Left colon (tissue), 2 donors: Measurements from ENCODE around the gene CRYBG1. TPM values are rescaled to one million over a fixed set of nuclear protein-coding genes. Genes with fewer than 3 reads are reported as not detected.
"Not testable (repeated sequence)": the region's sequence is repeated elsewhere in the genome, so short reads cannot be mapped to it uniquely, and the experiment has no call there.

Experiments
- ATAC-seq: fragments of 200-7000 bp; cut with Tn5 transposase; one replicate; pipeline ENCODE4 v1.9.1; 2020; ENCODE audit warnings: mild to moderate bottlenecking, moderate library complexity
- DNase-seq, 2 donors: peaks; one replicate each; pipeline ENCODE4 v3.0.0-alpha.2; 2020
- intact Hi-C, 2 donors: fragments of 100-400 bp; cut with DNase I in 1 of 2; cut with micrococcal nuclease in 1 of 2; formaldehyde crosslinking; loops; one replicate each; pipeline versions ENCODE4 v1.11.2 to v1.14.0; 2022; cut with DNase I, micrococcal nuclease
- total RNA-seq, 2 donors: library from RNA; stranded (reverse); fragmentation: NEBNext Ultra II Directional; extraction: Animal tissue kit (Norgen Biotek cat#: 25700); gene quantifications; one replicate each; pipeline ENCODE4 v1.2.1, GENCODE V29; 2021
- donor health status: DM: no; HTN: no; CAD: no.
- donor health status: DM: yes; HTN: yes; CAD: no.

The CRYBG1 gene
- total RNA-seq, 2 donors from 2014 or later, result 73.7 to 77.5 TPM

DNA sequence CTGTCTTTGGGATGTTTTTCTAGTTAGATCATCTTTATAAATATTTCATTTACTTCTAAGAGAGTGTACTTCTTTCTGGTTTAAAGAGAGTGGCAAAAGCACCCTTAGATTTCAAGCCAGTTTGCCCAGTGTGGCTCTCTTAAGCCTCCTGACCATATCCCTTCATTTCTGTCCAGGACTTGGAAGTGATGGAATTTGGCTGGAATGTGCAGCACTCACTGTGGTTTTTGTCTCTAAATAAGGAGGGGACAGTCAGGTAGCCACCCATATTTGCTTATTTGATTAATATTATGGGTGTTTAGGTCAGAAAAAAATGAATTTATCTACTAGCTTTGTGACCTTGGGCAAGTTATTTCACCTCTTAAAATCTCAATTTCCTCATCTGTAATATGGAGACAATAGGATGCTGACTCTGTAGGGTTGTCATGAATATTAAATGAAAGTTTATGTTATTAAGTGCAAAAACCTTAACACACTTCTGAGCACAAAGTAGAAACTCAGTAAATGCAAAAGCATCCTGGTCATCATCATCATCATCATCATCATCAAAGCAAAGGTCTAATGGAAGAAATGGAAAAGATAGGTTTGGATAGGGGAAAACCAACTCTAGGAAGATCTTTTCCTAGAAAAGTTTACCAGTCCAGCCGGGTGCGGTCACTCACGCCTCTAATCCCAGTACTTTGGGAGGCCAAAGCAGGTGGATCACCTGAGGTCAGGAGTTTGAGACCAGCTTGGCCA, 3.1 kb downstream of the CRYBG1 start:
- ATAC-seq (no peak), DNase-seq (no peak)
- intact Hi-C loops, result no loop called here

GRCh38 chr6:106369739-106370138, 9.2 kb downstream of the CRYBG1 start:
- intact Hi-C loops, result no loop called here
- ATAC-seq (no peak), DNase-seq (no peak)

- intact Hi-C loops, result no loop called here
- DNase-seq, result no peak
- ATAC-seq, result no peak
Observed at GRCh38 chr6:106370639-106371038, 10.1 kb downstream of the CRYBG1 start.

- DNase-seq, result no peak
- no peak for ATAC-seq
- intact Hi-C loops, result no loop called here
Observed at GRCh38 chr6:106372838-106373501, 12.5 kb downstream of the CRYBG1 start.

- no peak for ATAC-seq
- DNase-seq, result no peak
- intact Hi-C loops, result no loop called here
Observed at GRCh38 chr6:106373502-106374239, 13.2 kb downstream of the CRYBG1 start.

DNA sequence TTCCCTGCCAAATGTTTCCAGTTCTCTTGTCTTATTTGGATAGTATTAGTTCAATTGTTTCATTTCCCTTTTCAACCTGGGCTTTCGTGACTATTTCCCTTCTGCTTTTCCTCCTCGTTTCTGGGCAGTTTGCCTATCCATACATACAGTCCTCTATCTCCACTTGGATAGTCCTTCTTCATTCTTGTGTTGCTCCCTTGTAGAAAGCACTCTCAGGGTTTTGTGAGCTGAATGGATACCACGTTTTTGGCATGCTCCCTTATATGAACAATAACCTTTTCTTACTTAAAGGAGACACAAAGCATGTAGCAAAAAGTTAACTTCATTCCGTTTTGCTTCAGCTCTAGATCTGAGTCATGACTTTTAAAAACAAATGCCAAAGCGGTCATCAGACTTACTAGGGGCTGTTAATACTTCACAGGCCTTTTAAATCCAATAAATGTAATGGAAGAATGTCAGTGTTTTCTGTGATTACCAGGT, 16.6 kb downstream of the CRYBG1 start:
- intact Hi-C loops, result no loop called here
- ATAC-seq (no peak), DNase-seq (no peak)

GRCh38 chr6:106379951-106380350, 19.4 kb downstream of the CRYBG1 start:
- intact Hi-C loops, result no loop called here
- no peak for DNase-seq
- ATAC-seq, result no peak

GRCh38 chr6:106380407-106380806, 19.9 kb downstream of the CRYBG1 start:
- intact Hi-C loops, result no loop called here
- no peak for DNase-seq
- ATAC-seq, result no peak

- intact Hi-C loops, result no loop called here
- DNase-seq (no peak), ATAC-seq (no peak)
Observed at GRCh38 chr6:106381223-106381622, 20.7 kb downstream of the CRYBG1 start.

GRCh38 chr6:106381881-106382280, 21.4 kb downstream of the CRYBG1 start:
- intact Hi-C loops, result no loop called here
- peak in 1 of 2 donors; percentile 24 for DNase-seq
- peak; percentile 97 for ATAC-seq

- no peak for ATAC-seq
- intact Hi-C loops, result no loop called here
Observed at GRCh38 chr6:106383573-106383972, 23.1 kb downstream of the CRYBG1 start.

GRCh38 chr6:106385530-106385929, 25.0 kb downstream of the CRYBG1 start:
- intact Hi-C loops, result no loop called here

More at GRCh38 chr6:106383573-106383972, 23.1 kb downstream of the CRYBG1 start:
- DNase-seq, result no peak

GRCh38 chr6:106387875-106388274, 27.4 kb downstream of the CRYBG1 start:
- intact Hi-C loops, result no loop called here
- DNase-seq, result no peak

More at GRCh38 chr6:106385530-106385929, 25.0 kb downstream of the CRYBG1 start:
- DNase-seq (no peak), ATAC-seq (no peak)

DNA sequence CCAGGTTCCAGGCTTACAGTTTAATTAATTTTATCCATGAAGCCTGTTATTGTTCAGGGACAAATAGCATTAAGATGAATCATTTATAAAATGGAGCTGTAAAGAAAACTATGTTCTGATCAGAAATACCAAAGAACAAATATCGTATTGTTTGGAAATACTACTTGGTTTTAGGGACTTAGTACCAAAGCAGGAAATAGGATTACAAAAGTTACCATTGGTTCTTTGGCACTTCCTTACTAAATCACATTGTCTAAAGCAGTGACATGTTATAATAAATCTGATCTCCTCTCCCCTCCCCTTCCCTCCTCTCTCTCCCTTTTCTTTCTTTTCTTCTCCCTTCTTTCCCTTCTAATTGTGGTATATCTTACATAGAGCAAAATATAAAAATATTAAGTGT, 29.6 kb downstream of the CRYBG1 start:
- intact Hi-C loops, result no loop called here
- DNase-seq (no peak), ATAC-seq (no peak)

More at GRCh38 chr6:106387875-106388274, 27.4 kb downstream of the CRYBG1 start:
- peak; percentile 41 for ATAC-seq

- no peak for ATAC-seq
- DNase-seq, result no peak
- intact Hi-C loops, result no loop called here
Observed at GRCh38 chr6:106396426-106397220, 36.1 kb downstream of the CRYBG1 start.

DNA sequence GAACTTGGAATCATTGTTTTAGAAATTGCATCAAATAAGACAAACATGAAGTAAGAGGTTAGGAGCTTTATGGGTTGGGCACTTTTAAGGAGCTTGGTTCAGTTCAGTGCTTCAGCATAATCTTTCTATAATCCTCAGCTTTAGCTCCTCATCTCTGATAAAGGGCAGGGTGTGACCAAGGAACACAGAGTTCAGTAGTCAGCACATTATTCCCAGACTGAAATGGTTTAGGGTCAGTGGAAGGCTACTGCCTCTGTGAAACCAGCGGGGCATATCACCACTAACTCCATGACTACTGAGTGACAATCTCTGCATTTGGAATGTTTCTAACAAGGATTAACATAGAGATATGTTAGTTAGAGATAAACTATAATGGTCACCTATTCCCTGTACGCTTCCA, 36.9 kb downstream of the CRYBG1 start:
- no peak for DNase-seq
- no peak for ATAC-seq
- intact Hi-C loops, result no loop called here

- intact Hi-C loops, result no loop called here
- no peak for DNase-seq
- ATAC-seq, result no peak
Observed at GRCh38 chr6:106398621-106399020, 38.1 kb downstream of the CRYBG1 start.

- intact Hi-C loops, ATAC-seq, DNase-seq: not testable (repeated sequence)
Observed at GRCh38 chr6:106405044-106405443, 44.5 kb downstream of the CRYBG1 start.

DNA sequence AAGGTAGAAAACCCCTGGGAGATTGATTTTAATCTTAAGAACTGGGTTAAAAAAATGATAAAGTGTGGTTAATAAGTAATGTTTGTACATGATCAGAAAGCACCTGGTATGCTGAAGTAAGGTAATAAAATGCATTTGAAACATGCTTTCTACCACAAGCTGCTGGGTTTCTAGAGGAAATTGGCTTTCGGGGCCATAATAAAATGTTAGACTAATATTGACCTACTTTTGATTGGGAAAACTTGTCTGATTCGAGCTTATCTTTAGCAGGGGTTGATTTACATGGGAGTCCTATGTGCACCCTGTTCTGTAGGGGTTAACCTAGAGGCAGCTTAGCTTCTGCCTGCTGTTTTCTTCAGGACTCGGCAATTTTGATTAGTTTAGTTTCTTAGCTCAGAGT, 50.5 kb downstream of the CRYBG1 start:
- DNase-seq, result no peak
- ATAC-seq, result peak; percentile 77
- intact Hi-C loops, result no loop called here
